GM21515 (cell line): Measurements from ENCODE around the gene FCHSD2.

ENCODE experiments used
- ATAC-seq: cut with Tn5 transposase; IDR thresholded peaks from one replicate; pipeline ENCODE4 v1.9.1; 2021; ENCODE audit not compliant: unreplicated experiment

The FCHSD2 gene

GRCh38 chr11:72975778-72976521 is 166.2 kb downstream of the FCHSD2 start:
- ATAC-seq: no peak

GRCh38 chr11:72974487-72975205 is 167.5 kb downstream of the FCHSD2 start:
- ATAC-seq: no peak

GRCh38 chr11:72972496-72973128 is 169.5 kb downstream of the FCHSD2 start:
- ATAC-seq: no peak

- ATAC-seq: no peak
These were observed 170.7 kb downstream of the FCHSD2 start for GRCh38 chr11:72971192-72971967.

GRCh38 chr11:72970557-72971118 is 171.5 kb downstream of the FCHSD2 start:
- no peak for ATAC-seq

GRCh38 chr11:72969894-72970335 is 172.2 kb downstream of the FCHSD2 start:
- peak; percentile 54 for ATAC-seq

- ATAC-seq: no peak
These were observed 173.7 kb downstream of the FCHSD2 start for GRCh38 chr11:72968390-72968789.

- no peak for ATAC-seq
These were observed 176.4 kb downstream of the FCHSD2 start for GRCh38 chr11:72965672-72966071.

- no peak for ATAC-seq
These were observed 179.4 kb downstream of the FCHSD2 start for GRCh38 chr11:72962717-72963116.

GRCh38 chr11:72962084-72962483 is 180.0 kb downstream of the FCHSD2 start:
- ATAC-seq: no peak

- ATAC-seq: no peak
These were observed 182.0 kb downstream of the FCHSD2 start for GRCh38 chr11:72959998-72960731.

GRCh38 chr11:72958791-72959190 is 183.3 kb downstream of the FCHSD2 start:
- no peak for ATAC-seq

GRCh38 chr11:72955466-72955865 is 186.7 kb downstream of the FCHSD2 start:
- ATAC-seq: no peak

GRCh38 chr11:72954860-72955259 is 187.3 kb downstream of the FCHSD2 start:
- ATAC-seq: no peak

- no peak for ATAC-seq
These were observed 188.5 kb downstream of the FCHSD2 start for GRCh38 chr11:72953637-72954036.

- no peak for ATAC-seq
These were observed 190.2 kb downstream of the FCHSD2 start for GRCh38 chr11:72951888-72952287.

GRCh38 chr11:72951193-72951592 is 190.9 kb downstream of the FCHSD2 start:
- ATAC-seq: no peak

GRCh38 chr11:72950685-72951084 is 191.4 kb downstream of the FCHSD2 start:
- ATAC-seq: no peak

GRCh38 chr11:72947229-72947628 is 194.9 kb downstream of the FCHSD2 start:
- ATAC-seq: no peak

- no peak for ATAC-seq
These were observed 198.5 kb downstream of the FCHSD2 start for GRCh38 chr11:72943664-72944063.
